GM18867 (cell line): ENCODE results near the gene ABCC8.

ENCODE experiments used
- ATAC-seq: cut with Tn5 transposase; IDR thresholded peaks from one replicate; pipeline ENCODE4 v1.9.1; 2021; ENCODE audit warnings: mild to moderate bottlenecking, moderate library complexity; ENCODE audit not compliant: unreplicated experiment

Gene ABCC8

DNA sequence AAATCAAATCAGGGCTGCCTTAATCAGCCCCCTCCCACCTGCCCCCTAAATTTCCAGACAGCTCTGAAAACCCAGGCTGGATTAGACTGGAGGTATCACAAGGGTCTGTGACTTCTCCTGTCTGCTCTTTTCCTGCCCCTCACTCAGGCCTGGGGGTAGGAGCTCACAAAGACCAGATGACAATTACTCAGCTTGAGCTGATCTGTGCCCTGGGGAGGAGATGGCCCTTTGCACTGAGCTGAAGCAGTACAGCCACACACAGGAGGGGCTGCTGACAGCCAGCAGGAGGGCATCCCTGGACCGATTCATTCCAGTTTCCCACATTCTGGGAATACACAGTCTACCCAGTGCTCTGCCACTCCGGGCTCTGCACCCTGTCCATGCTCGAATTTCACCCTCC is 4.2 kb downstream of the ABCC8 start:
- ATAC-seq: no peak

DNA sequence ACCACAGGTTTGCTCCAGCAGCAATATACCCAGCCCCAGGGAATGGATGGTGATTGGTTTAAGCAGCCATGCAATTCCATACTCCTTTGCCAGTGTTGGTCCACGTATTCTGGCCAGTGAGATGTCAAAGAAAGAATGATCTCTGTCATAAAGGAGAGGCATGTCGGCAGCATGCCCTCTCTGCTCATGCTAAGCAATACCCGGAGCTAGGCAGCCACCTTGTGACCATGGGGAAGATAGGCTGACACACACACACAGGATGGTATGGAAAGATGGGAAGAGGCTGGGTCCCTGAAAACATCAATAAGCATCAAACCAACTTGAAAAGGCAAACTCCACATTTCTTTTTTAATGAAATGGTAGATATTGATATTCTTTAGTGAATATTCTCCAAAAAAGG is 5.1 kb downstream of the ABCC8 start:
- no peak for ATAC-seq

DNA sequence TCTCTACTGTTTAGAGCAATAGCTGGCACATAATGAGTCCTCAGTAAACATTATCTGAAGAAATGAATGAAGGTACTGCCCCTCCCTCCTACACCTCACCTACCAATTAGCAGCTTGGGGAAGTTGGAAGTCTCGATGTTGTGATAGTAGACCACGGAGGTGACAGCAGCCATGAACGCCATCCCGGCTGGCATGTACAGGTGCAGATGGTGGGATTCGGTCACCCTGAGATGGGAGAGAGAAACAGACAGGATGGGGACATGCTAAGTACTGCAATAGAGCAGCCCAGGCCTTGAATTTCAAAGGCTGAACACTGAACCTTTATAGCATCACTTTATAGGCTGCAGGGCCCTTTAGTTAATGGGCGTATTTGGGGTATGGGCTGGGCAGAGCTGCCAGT is 6.6 kb downstream of the ABCC8 start:
- no peak for ATAC-seq

DNA sequence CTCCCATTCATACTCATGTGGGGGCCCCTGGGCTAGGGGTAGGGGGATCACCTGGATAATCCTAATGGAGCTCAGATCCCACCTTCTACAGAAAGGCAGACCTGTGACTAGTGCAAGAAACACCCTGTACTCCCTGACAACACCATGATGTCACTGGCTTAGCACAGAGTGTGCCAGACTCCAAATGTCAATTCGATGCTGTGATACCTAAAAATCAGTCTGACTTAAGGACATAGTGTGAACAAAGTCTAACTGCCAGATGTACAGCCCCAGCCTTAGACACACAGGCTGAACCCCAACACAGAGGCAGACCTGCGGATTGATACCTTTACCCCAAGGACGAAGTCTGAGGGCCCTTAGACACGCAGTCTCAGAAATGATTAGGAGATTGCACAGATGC is 8.5 kb downstream of the ABCC8 start:
- no peak for ATAC-seq

DNA sequence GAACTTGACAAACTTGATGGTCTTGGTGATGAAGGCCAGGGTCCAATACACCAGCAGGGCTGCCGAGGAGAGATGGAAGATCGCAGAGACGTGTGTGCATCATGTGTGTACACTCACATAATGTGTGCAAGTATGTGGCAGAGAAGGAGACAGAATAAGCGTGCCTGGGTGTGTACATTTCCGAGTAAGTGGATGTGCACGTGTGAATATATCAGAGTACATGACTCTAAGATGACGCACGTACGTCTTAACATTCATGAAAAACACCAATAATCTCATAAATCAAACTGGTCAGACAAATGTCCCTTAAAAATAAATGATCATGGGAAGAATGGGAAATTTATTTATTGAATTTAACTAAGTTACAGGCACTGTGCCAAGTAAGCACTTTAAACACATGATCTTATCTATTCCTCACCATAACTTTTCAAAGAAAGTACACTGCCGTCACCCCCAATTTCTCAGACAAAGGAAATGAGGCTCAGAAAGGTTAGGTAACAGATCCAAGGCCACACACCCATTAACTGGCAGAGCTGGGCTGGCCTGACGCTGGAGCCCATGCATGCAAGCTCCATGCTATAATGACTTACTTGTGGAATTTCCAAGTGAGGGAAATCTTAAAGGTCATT is 13.0 kb downstream of the ABCC8 start:
- no peak for ATAC-seq

DNA sequence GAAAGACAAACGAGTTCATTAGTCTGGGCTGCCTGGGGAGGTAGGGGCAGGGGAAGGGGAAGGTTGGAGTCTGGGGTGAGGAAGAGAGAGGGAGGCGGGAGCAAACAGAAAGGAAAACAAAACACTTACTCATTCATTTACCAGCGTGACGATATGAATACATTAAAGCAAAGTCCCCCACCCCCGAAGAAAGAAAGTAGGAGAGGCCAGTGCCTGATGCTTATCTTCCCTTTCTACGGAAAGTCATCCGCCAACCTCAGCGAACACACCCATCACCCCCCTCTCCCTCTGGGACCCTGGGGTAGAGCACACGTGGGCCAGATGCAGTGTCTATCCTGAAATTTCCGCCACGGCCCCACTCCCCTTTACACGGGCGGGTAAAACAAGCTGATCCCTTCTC is 13.7 kb downstream of the ABCC8 start:
- no peak for ATAC-seq

DNA sequence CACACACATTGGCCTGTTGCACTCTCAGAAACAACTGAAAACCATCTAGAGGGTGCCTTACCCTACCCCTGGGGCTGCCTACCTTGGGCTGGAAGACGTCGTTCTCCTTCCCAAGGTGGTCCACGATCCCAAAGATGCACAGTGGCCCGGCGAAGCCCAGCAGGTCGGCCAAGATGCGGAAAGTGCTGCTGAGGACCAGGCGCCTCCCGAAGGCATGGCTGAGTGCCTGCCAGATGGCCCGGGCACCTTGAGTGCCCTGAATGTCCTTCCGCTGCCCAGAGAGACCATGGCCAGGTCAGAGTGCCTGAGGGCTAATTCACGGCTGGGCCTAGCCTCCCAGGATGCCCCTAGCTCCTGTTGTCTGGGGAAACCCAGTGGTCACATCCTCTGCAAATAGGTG is 16.2 kb downstream of the ABCC8 start:
- no peak for ATAC-seq

DNA sequence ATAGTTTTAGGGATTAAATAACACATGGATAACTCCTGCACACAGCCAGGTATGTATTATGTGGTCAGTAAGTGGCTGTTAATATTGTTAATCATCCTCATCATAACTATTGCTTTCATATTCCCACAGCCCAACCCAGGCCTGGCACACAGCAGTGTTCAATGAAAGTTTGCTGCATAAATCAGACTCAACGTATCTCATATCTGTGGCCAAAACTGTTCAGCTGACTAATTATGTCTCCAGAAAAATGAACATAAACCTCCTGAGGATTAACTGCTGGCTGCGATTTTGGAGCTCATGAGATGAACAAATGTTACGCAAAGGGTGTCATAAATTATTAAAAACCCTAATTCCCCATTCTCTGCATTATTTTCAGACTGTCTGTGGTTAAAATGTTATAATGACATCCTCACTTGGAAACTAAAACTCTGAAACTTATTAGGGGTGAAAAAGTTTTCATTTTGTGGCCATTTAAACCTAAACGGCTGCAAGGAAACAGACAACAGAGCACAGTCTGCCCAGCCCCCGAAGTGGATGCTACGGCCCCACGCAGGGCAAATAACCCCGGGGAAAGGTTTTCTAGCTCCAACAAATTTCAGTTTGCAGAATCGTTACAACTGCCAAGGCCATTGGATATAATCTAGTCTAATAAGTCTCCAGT is 17.3 kb downstream of the ABCC8 start:
- ATAC-seq: no peak

DNA sequence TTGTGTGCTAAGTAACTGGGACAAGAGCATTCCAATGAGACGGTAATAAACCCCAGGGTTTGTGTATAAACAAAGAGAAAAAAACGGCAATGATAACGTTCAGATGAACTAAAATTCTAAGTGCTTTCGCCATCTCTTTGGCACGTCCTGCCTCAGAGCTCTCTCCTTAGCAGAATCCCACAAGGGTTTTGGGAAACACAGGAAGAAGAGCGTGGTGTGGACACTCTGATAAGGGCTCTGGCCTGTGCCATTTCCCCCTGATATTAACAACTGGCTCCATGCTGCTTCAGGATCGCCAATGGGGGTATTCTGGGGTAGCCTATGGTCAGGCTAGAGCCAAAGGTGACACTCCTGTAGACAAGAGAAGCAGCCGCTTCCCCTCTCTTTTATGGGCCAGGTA is 18.4 kb downstream of the ABCC8 start:
- ATAC-seq: no peak

DNA sequence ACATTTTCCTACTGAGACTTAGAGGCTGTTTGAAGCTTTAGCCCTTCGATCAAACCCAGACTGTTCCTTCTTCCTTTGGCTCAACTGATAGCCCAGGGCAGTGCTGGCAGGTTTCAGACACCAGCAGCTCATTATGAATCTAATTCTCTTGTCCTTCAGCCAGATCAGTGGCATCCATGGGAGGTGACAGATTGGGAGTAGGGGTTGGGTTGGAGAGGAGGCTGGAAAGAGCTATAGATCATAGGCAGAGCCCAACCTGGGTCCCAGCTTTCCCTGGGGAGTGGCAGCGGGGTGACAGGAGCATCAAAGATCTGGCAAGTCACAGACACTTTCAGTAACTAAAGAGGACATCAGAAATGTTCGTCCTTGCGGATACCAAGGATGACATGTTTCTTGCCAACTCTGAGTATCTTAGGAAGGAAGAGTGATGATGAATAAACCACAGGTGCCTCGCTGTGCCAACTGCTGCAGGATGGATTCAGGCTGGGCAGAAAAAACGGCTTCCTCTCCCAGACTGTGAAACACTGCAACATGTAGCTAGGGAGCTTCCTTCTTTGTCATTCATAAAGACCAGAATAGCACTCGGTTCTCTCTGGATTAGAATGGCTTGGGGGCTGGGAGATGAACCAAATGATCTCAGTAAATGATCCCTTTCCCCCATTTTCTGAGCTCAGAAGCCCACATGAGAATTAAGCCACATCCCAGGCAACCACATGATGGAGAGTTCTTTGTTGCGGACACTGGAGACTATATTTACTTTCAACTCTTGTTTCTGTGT is 19.1 kb downstream of the ABCC8 start:
- ATAC-seq: no peak

DNA sequence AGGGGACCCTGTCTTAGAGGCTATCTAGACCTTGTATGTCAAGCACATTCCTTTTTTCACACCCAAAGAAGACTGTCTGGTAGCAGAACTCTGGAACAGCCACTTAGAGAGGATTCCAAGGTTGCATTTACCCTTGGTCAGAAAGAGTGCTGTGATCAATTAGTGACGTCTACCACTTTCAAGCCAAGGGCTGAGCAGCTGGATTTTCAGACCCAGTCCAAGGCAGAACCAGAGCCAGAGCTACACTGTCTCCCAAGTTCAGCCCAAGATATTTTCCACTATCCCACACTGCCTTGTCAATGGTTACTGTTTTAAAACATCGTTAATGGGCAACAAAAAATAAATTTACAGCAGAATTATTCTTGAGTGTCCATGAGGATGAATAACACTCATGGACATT is 24.0 kb downstream of the ABCC8 start:
- ATAC-seq: no peak

DNA sequence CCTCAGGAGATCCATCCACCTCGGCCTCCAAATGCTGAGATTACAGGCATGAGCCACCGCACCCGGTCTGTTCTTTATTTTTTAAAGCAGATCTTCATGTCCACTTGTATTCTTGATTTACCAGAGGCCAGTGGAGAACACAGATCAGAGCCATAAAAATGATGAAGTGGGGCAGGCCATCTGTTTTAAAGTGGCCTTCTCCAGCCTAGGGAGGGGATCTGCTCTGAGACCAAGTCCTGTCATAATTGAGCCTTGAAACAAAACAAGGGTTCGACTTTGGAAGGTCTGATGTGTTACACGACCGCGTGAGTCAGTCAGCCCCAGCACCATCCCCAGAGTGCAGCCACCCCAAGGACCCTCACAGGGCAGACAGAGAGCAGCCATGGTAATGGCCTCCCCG is 27.5 kb downstream of the ABCC8 start:
- no peak for ATAC-seq

DNA sequence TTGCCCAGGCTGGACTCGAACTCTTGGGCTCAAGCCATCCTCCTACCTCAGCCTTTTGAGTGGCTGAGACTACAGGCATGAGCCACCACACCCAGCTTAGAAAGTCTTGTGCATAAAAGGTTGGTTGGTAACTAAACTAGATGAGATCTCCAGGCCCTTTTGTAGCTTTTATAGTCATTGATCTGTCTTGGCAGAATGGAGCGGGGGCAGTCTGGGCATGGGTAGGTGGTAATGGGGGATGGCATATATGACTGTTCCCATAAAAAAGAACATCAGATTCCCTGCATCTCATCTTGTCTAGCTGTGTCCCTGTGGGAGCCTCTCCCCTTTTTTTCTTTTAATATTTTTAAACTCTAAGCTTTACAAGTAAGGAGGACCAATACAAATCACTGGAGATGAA is 30.2 kb downstream of the ABCC8 start:
- ATAC-seq: no peak

DNA sequence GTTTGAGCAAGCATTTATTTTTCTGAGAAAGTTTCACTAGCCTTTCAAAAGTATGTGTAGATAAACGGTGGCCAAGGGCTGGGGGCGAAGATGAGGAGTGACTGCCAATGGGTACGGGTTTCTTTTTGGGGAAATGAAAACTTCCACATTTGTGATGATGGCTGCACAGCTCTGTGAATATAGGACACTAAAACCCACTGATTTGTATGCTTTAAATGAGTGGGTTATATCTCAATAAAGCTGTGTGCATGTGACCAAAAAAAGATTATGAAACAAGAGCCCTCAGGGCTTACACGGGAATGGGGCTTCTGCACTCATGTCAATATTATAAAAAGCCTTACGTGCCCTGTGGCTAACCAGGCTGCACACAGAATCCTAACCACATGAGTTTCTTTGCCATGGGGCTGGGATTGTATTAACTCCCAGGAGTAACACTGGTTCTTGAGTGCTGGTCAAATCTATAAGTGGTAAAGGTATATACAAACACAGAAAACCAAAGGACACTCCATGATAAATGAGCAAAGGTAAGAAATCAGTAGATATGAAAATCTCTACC is 31.3 kb downstream of the ABCC8 start:
- ATAC-seq: no peak

DNA sequence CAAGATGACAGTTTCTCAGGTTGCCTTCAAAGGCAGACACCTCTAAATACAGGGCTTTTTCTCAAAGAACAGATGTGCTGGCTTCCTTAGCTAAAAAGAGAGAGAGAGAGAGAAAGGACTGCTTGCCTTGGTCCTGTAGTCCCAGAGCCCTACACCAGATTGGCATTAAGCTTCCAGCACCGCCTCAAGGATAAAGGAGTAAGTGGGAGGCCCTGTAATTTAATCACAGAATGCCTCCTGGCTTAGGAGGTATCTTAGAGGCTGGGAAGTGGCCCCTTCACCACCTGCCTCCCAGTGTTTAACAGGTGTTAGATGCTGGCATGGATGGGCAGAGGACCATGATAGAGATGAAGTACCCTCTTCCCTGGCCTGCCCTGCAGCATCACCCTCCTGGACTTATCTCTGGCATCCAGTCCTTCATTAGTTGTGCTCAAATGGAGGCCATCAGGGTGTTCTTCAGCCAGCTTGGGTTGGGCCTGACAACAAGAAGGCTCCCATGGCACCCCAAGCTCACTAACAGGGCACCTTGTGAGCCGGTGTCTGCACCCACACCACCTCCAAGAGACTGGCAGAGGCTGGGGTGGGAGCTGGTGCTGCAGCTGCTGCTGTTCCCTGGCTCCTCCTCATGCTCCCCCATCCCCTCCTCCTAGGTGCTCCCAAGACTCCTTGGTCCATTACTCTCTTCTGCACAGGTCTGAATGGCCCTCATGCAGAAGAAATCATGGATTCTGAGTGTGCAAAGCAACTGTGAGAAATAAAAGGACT is 32.5 kb downstream of the ABCC8 start:
- no peak for ATAC-seq

DNA sequence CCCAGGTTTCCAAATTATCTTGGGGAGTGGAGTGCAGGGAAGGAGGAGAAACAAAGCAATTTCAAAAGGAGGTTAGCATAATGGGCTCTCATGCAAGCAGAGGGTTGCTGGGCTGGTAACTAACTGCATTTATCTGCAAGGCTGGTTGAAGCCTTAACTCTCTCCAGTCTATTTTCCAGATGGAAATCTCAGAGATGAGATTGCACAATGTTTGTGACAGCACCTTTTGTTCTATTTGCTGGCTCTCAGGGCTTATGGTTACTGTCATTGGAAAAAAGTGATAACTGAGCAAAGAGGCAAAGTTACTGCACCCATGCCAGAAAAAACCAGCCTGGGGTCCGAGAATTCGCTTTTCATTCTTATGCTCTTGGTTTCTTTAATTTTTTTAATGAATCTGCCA is 33.2 kb downstream of the ABCC8 start:
- no peak for ATAC-seq

DNA sequence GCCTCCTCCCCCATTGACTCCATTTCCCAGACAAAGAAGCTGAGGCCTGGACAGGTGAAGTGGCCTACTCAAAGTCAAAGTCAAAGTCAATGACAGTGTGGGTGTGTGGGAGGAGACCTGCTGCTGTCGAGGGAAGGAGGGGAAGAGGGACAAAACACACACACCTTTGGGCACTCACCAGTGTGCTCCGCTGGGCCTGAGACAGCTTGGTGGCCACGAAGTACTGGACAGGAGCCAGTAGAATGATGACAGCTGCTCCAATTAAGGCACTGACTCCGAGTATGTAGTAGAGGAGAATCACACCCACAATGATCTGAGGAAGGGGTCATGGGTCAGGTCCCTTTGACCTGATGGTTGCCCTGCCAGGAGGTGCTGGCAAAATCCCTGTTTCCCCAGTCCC is 33.6 kb downstream of the ABCC8 start:
- no peak for ATAC-seq

DNA sequence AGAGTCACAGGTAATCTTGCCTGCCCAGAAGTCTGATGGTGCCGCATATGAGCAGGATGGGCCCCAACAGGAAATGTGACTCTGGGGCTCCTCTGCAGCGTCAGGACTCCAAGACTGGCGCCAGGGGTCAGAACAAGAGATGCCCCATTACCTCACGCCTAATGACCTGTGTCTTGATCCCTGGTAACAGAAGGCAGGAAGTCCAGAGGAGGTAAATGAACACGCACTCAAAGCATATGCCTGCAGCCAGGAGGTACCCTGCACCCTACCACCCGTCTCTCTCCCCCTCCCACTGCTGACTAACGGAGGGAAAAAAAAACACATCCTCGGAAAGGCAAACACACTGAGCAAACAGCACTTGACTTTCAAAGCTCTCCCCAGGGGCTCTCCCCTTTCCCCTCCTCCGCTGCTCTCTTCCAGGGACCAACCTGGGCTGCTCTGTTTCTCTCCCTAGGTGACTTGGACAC is 37.3 kb downstream of the ABCC8 start:
- ATAC-seq: no peak

DNA sequence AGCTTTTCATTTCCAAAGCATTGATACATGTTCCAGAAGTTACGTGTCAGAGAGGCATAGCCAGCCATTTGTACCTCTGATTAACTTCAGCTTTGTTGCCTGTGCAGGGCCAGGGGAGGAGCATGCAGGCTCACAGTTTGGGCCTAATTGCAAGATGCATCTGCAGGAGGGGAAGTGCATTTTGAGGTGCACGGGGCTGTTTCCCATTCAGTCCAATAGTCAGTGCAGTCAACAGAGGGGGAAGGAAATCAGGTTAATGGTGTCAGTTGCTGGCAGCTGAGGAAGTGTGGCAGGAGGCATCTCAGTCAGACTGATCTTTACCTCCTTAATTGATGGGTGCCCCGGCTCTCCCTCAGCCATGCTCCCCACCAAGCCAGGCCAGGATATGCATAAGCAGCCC is 39.3 kb downstream of the ABCC8 start:
- no peak for ATAC-seq

DNA sequence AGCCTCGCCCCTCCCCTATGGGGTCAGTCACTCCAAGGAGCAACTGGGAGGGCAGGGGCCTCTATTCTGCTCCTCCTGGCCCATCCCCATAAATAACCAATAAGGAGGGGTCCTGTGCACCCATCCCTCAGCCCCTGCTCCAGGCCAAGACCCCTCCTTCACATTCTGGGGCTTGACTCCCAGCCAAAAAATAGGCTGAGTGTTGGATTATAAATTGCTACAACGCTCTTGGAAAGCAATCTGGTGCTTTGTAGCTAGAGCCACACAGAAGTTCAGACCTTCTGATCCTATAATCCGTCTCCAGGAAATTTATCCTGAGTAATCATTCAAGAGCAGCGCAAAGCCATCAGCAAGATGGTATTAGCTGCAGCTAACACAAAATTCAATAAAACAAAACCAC is 42.5 kb downstream of the ABCC8 start:
- ATAC-seq: no peak

DNA sequence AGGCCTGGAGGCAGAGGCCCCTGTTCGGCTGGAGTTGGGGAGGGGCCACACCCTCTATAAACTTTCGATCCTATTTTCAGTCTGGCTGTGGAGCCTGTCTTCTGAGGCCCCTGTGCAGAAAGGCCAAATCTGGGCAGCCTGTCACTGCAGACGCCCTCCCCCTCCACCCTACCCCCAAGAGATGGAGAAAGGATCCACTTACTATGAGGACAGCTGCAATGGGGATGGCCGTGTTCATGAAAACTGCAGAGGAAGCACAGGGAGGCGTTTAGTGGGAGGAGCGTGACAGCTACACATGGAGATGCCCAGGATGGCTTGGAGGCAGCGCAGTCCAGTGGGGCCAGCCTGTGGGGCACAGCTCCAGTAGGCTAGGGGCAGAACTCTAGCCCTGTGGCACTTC is 44.6 kb downstream of the ABCC8 start:
- ATAC-seq: no peak
